OCI-LY1 (cell line): Measurements from ENCODE around the gene SPAG4.

ENCODE experiments used
- H2AFZ ChIP-seq: fragments of 200-600 bp; sonication (generic), shearing (Covaris generic); 2 replicates; pipeline ENCODE4 v1.6.0; 2014; ENCODE audit warnings: antibody characterized with exemption, mild to moderate bottlenecking, low read length
- H3F3A ChIP-seq: fragments of 200-600 bp; sonication (generic), shearing (Covaris generic); 2 replicates; pipeline ENCODE4 v1.6.0; 2014; ENCODE audit warnings: mild to moderate bottlenecking, antibody characterized with exemption, low read length, moderate library complexity; ENCODE audit not compliant: insufficient read depth
- H3K27ac ChIP-seq: fragments of 200-600 bp; sonication (generic); 2 replicates; pipeline ENCODE4 v1.5.1; 2014; ENCODE audit warnings: low read length, mixed run types, mild to moderate bottlenecking, low read depth; ENCODE audit not compliant: poor library complexity, severe bottlenecking
- H3K27me3 ChIP-seq: fragments of 200-600 bp; sonication (generic); 2 replicates; pipeline ENCODE4 v1.6.0; 2014; ENCODE audit warnings: antibody characterized with exemption, mild to moderate bottlenecking, low read length, moderate library complexity; ENCODE audit not compliant: insufficient read depth
- H3K36me3 ChIP-seq: fragments of 200-600 bp; sonication (generic); 2 replicates; pipeline ENCODE4 v1.6.1; 2014; ENCODE audit warnings: mild to moderate bottlenecking, antibody characterized with exemption, low read length, moderate library complexity, mixed read lengths; ENCODE audit not compliant: insufficient read depth
- H3K4me1 ChIP-seq: fragments of 200-600 bp; sonication (generic); 2 replicates; pipeline ENCODE4 v1.5.1; 2014; ENCODE audit warnings: mild to moderate bottlenecking, low read length, moderate library complexity; ENCODE audit not compliant: insufficient read depth, severe bottlenecking
- H3K4me2 ChIP-seq: fragments of 200-600 bp; sonication (generic), shearing (Covaris generic); 2 replicates; pipeline ENCODE4 v1.6.1; 2014; ENCODE audit warnings: low read length
- H3K4me3 ChIP-seq: fragments of 200-600 bp; sonication (generic); 2 replicates; pipeline ENCODE4 v1.5.1; 2014; ENCODE audit warnings: low read length, low read depth, mild to moderate bottlenecking, mixed read lengths; ENCODE audit not compliant: poor library complexity, severe bottlenecking
- H3K79me2 ChIP-seq: fragments of 200-600 bp; shearing (Covaris generic); 2 replicates; pipeline ENCODE4 v1.6.1; 2016; ENCODE audit warnings: mixed run types, low read length, mixed read lengths; ENCODE audit not compliant: insufficient read depth
- H3K9ac ChIP-seq: fragments of 200-600 bp; sonication (generic), shearing (Covaris generic); 2 replicates; pipeline ENCODE4 v1.6.1; 2014; ENCODE audit warnings: mild to moderate bottlenecking, low read length, mixed read lengths
- H3K9me2 ChIP-seq: fragments of 200-600 bp; sonication (generic), shearing (Covaris generic); 2 replicates; pipeline ENCODE4 v1.6.1; 2014; ENCODE audit warnings: low read depth, mild to moderate bottlenecking, low read length, mixed read lengths
- H3K9me3 ChIP-seq: fragments of 200-600 bp; shearing (Covaris generic); 2 replicates; pipeline ENCODE4 v1.6.1; 2014; ENCODE audit warnings: low read length, mixed read lengths
- H4K20me1 ChIP-seq: fragments of 200-600 bp; sonication (generic), shearing (Covaris generic); 2 replicates; pipeline ENCODE4 v1.6.0; 2016; ENCODE audit warnings: mild to moderate bottlenecking, low read length; ENCODE audit not compliant: insufficient read depth
- CTCF ChIP-seq: fragments of 200-600 bp; sonication (generic), shearing (Covaris generic); IDR thresholded peaks from 2 replicates; pipeline ENCODE4 v1.5.1; 2017; ENCODE audit warnings: mild to moderate bottlenecking, antibody characterized with exemption, low read length, moderate library complexity, mixed read lengths
- EZH2 ChIP-seq: fragments of 200-600 bp; sonication (generic), shearing (Covaris generic); IDR thresholded peaks from 2 replicates; pipeline ENCODE4 v1.8.0; 2017; ENCODE audit warnings: borderline replicate concordance, mixed run types, mild to moderate bottlenecking, antibody characterized with exemption, low read length, moderate library complexity, mixed read lengths

SPAG4 gene

GRCh38 chr20:35636095-35636494 is 20.5 kb downstream of the SPAG4 start:
- TF ChIP-seq EZH2 (no peak), CTCF (no peak)
- Histone ChIP-seq H3K9me2 (no peaks in the 10 kb centered on the region), H3F3A (no peaks in the 10 kb centered on the region), H3K4me2 (no peak overlapping the region), H2AFZ (no peak overlapping the region), H3K9me3 (no peaks in the 10 kb centered on the region), H3K9ac (no peak overlapping the region), H3K4me1 (no peaks in the 10 kb centered on the region), H4K20me1 (no peaks in the 10 kb centered on the region), H3K27me3 (no peaks in the 10 kb centered on the region), H3K27ac (no peak overlapping the region), H3K79me2 (peaks cover 25% of the 10 kb centered on the region), H3K36me3 (peaks cover 19% of the 10 kb centered on the region; the same call in 1 of the 2 replicates), H3K4me3 (no peak overlapping the region)

GRCh38 chr20:35637276-35637675 is 21.6 kb downstream of the SPAG4 start:
- peaks cover 12% of the 10 kb centered on the region; the same call in 1 of the 2 replicates for H3K36me3 ChIP-seq
- H3K4me3 ChIP-seq: no peak overlapping the region
- H3K79me2 ChIP-seq: peaks cover 27% of the 10 kb centered on the region
- H3K4me2 ChIP-seq: no peak overlapping the region
- no peaks in the 10 kb centered on the region for H3F3A ChIP-seq
- H3K27me3 ChIP-seq: no peaks in the 10 kb centered on the region
- no peaks in the 10 kb centered on the region for H3K9me3 ChIP-seq
- H3K27ac ChIP-seq: no peak overlapping the region
- TF ChIP-seq CTCF: no peak
- no peak for TF ChIP-seq EZH2
- H4K20me1 ChIP-seq: no peaks in the 10 kb centered on the region
- no peaks in the 10 kb centered on the region for H3K4me1 ChIP-seq
- no peak overlapping the region for H2AFZ ChIP-seq
- no peak overlapping the region for H3K9ac ChIP-seq
- no peaks in the 10 kb centered on the region for H3K9me2 ChIP-seq

GRCh38 chr20:35638751-35639150 is 23.1 kb downstream of the SPAG4 start:
- Histone ChIP-seq H3K27me3 (no peaks in the 10 kb centered on the region), H4K20me1 (no peaks in the 10 kb centered on the region), H3K9me3 (no peaks in the 10 kb centered on the region), H3K4me3 (no peak overlapping the region), H3K27ac (no peak overlapping the region), H3K4me2 (no peak overlapping the region), H3K36me3 (peaks cover 5% of the 10 kb centered on the region; the same call in 1 of the 2 replicates), H3K4me1 (no peaks in the 10 kb centered on the region), H2AFZ (no peak overlapping the region), H3F3A (no peaks in the 10 kb centered on the region), H3K79me2 (peaks cover 31% of the 10 kb centered on the region), H3K9ac (no peak overlapping the region), H3K9me2 (no peaks in the 10 kb centered on the region)
- no peak for TF ChIP-seq EZH2
- no peak for TF ChIP-seq CTCF
